GM21576 (cell line): ENCODE results near the gene ERGIC1.

Experiments
- ATAC-seq: cut with Tn5 transposase; IDR thresholded peaks from one replicate; pipeline ENCODE4 v1.9.1; 2021; ENCODE audit warnings: mild to moderate bottlenecking, moderate library complexity; ENCODE audit not compliant: unreplicated experiment

Gene ERGIC1

GRCh38 chr5:172959824-172960799, 126.1 kb downstream of the ERGIC1 start:
- ATAC-seq = no peak

- no peak for ATAC-seq
Measured at GRCh38 chr5:172969921-172970320, 135.9 kb downstream of the ERGIC1 start.

GRCh38 chr5:172971482-172971881, 137.4 kb downstream of the ERGIC1 start:
- ATAC-seq = no peak

- no peak for ATAC-seq
Measured at GRCh38 chr5:172972552-172972951, 138.5 kb downstream of the ERGIC1 start.

- no peak for ATAC-seq
Measured at GRCh38 chr5:172973127-172973916, 139.3 kb downstream of the ERGIC1 start.

DNA sequence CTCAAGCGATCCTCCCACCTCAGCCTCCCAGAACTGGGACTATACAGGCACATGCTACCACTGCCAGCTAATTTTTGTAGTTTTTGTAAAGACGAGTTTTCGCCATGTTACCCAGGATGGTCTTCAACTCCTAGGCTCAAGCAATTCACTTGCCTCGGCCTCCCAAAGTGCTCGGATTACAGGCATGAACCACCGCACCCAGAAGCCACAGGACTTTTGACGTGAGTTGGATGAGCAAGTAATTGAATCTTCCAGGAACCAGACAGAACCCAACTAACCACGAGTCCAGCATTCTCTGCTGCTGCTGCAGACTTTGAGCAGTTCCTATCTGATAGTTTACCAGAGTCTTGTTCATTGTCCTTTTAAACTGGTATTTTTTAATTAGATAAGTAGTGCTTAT, 139.9 kb downstream of the ERGIC1 start:
- ATAC-seq = no peak

GRCh38 chr5:172975289-172975688, 141.2 kb downstream of the ERGIC1 start:
- no peak for ATAC-seq

GRCh38 chr5:172979778-172980177, 145.7 kb downstream of the ERGIC1 start:
- no peak for ATAC-seq

DNA sequence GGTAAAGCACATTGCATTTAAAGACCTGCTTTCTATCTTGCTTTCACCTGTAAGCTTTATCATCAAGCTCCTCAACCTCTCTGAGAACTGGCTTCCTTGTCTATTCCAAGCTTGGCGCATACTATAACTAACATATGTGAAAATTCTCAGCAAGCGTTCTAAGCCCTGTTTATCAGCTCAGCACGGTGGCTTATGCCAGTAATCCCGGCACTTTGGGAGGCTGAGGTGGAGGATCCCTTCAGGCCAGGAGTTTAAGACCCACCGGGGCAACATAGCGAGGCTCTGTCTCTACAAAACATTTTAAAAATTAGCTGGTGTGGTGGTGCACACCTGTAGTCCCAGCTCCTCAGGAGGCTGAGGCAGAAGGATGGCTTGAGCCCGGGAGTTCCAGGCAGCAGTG, 147.9 kb downstream of the ERGIC1 start:
- no peak for ATAC-seq

GRCh38 chr5:172983542-172984243, 149.6 kb downstream of the ERGIC1 start, which contains the start of gene ATP6V0E1:
ATP6V0E1 (plus strand) TSS chr5:172983771; CDS start chr5:172983861, 90 bp downstream.
- peak; percentile 75 for ATAC-seq

DNA sequence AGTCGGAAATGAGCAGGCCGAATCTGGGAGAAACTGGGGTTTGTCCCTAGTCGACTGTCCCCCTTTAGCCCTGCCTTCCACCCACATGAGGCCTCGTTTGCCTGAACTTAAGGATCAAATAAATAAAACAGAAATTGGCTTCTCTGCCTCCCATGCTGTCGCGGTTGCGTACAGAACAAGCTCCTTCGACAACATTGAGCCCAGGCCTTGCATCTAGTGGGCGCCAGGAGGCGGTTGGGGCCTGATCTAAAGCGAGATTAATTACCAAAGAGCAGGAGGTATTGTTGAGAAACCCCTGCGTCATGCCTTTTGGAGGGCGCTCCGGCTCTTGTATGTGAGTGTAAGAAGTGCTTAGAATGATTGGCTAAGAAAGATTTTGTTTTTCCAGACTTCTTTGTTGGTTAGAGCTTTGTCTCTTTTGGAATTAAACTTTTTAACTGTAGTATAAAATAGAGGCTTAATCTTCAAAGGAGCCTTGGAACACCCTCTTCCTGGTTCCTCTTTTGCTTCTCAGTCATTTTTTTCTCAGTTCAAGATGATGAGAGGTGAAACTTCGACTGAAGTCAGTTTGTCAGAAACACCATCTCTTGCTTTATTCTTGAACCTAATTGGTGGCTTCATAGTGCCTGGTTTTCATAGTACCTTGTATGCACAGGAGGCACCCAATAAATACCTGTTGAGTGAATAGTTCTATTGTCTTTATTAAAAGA, 150.3 kb downstream of the ERGIC1 start:
- peak; percentile 64 for ATAC-seq

DNA sequence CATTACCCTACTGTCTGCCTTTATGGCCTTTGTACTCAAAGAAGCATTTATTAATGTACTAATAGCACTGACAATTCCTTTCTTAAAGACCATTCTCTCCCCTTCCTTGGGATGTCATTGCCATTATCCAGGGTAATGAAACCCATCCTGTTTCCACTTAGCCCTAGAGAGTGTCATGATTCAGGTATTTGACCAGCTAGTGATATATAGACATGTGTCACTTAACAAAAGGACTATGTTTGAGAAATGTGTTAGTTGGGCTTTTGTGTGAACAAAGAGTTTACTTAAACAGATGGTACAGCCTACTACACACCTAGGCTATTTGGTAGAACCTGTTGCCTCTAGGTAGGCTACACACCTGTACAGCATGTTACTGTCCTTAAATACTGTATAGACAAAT, 151.5 kb downstream of the ERGIC1 start:
- ATAC-seq = no peak

DNA sequence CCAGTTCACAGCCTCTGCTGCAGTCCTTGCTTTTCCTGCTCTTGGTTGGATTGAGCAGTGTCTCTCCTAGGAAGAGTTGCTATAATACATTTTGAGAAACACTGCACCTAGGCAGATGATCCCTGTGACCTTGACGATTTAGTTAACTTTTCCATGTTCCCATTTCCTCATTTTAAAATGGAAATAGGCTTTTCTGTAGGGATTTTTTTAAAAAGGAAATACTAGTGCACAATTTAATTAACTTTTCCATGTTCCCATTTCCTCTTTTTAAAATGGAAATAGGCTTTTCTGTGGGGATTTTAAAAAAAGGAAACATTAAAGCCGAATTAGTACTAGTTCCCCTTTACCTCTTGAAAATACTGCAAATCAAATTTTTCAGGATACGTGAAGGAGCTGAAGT, 154.2 kb downstream of the ERGIC1 start:
- ATAC-seq = no peak

GRCh38 chr5:172990776-172991175, 156.7 kb downstream of the ERGIC1 start:
- ATAC-seq = no peak

- no peak for ATAC-seq
Measured at GRCh38 chr5:172994405-172994804, 160.4 kb downstream of the ERGIC1 start.

DNA sequence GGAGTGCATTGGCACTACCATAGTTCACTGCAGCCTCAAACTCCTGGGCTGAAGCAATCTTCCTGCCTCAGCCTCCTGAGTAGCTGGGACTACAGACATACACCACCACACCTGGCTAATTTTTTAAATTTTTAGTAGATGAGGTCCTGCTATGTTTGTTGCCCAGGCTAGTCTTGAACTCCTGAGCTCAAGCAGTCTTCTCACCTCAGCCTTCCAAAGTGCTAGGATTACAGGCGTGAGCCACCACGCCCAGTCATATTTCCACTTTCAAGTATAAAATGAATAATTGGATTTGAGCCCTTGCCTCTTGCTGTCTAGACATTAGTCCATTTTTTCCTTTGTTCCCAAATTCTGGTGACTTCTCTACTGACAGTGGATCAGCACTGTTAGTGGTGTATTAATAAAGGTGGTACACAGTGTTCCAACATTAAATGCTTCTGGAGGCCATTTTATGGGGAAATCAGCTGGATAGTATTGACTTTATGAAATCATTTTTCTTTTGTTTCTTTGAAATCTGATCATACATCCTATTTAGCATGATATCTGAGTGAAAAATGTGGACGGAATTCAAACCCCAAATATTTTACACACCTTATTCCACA, 165.4 kb downstream of the ERGIC1 start:
- no peak for ATAC-seq

GRCh38 chr5:172999974-173000373, 165.9 kb downstream of the ERGIC1 start:
- no peak for ATAC-seq

DNA sequence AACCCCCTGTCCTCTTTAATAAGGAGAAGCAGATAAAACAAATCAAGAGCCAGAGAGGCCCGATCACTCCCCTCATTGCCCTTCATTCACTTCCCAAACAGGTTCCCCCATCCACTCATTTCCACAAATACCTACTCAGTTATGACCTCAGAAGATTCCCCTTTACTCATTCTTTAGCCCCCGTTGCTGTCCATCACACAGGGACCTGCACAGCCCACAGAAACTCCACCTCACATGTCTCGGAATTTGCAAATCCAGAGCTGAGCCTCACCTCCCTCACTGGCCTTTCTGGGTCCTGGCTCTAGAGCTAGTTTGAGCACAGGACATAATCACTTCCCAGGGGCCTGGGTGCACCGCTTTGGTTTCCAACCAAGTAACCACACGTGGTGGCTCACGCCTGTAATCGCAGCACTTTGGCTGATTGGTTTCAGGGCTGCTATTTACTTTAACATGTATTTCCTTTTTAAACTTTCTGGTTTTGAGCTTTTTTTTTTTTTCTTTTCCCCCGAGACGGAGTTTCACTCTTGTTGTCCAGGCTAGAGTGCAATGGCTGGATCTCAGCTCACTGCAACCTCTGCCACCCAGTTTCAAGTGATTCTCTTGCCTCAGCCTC, 167.3 kb downstream of the ERGIC1 start:
- peak; percentile 79 for ATAC-seq
